NB4 (cell line): Measurements from ENCODE around the gene GDPGP1.
"Not testable (repeated sequence)": the region's sequence is repeated elsewhere in the genome, so short reads cannot be mapped to it uniquely, and the experiment has no call there.

ENCODE experiments used
- DNase-seq: peaks from one replicate; pipeline ENCODE4 v3.0.0; 2010; ENCODE audit warnings: low read depth
- H3K4me3 ChIP-seq: one replicate; pipeline ENCODE4 v1.5.1; 2011; ENCODE audit warnings: mild to moderate bottlenecking, low read depth, low read length, moderate library complexity
- MYC ChIP-seq: IDR thresholded peaks from 2 replicates; pipeline ENCODE4 v1.6.1; 2011; ENCODE audit warnings: low read depth, low read length
- POLR2A ChIP-seq: IDR thresholded peaks from 2 replicates; pipeline ENCODE4 v1.6.1; 2011; ENCODE audit warnings: mild to moderate bottlenecking; ENCODE audit not compliant: insufficient read length; ENCODE audit errors: extremely low read depth
- TF ChIP-seq, protein P1 (sequence below): IDR thresholded peaks from 2 replicates; pipeline ENCODE4 v1.6.1; 2011; ENCODE audit warnings: low read depth, low read length
- TF ChIP-seq, protein P2 (sequence below): IDR thresholded peaks from one replicate; pipeline ENCODE4 v1.5.1; 2012; ENCODE audit warnings: low read depth, low read length

The GDPGP1 gene

DNA sequence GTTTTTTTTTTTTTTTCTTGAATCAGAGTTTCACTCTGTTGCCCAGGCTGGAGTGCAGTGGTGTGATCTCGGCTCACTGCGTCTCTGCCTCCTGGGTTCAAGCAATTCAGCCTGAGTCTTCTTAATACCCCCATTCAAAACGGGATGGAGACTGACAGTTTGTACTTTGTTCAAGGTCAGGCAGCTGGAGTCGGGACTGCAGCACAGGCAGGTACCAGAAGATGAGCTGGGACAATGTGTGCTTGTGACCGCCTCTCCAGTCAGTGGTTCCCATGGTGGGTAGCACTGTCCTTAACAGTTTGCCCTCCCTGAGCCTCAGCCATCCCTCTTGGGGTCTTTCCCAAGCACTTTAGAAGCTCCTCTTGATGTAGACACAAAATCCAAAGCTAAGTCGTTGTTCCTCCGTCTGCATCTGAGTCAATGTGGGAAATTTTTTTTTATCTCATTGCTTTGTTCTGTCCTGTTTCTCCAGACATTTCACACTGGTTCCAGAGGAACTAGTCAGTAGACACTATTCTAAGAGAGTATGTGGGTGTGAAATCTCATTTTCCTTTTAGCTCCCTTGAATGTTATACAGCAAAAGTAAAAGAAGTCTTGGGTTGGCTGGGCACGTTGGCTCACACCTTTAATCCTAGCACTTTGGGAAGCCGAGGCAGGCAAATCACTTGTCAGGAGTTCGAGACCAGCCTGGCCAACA lies 10.1 kb downstream of the GDPGP1 start:
- DNase-seq, result no peak
- TF ChIP-seq MYC (no peak), POLR2A (no peak)
- TF ChIP-seq, protein P1, sequence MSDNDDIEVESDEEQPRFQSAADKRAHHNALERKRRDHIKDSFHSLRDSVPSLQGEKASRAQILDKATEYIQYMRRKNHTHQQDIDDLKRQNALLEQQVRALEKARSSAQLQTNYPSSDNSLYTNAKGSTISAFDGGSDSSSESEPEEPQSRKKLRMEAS, result no peak
- TF ChIP-seq, protein P2, sequence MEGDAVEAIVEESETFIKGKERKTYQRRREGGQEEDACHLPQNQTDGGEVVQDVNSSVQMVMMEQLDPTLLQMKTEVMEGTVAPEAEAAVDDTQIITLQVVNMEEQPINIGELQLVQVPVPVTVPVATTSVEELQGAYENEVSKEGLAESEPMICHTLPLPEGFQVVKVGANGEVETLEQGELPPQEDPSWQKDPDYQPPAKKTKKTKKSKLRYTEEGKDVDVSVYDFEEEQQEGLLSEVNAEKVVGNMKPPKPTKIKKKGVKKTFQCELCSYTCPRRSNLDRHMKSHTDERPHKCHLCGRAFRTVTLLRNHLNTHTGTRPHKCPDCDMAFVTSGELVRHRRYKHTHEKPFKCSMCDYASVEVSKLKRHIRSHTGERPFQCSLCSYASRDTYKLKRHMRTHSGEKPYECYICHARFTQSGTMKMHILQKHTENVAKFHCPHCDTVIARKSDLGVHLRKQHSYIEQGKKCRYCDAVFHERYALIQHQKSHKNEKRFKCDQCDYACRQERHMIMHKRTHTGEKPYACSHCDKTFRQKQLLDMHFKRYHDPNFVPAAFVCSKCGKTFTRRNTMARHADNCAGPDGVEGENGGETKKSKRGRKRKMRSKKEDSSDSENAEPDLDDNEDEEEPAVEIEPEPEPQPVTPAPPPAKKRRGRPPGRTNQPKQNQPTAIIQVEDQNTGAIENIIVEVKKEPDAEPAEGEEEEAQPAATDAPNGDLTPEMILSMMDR, result no peak
- H3K4me3 ChIP-seq, result no peak overlapping the region

DNA sequence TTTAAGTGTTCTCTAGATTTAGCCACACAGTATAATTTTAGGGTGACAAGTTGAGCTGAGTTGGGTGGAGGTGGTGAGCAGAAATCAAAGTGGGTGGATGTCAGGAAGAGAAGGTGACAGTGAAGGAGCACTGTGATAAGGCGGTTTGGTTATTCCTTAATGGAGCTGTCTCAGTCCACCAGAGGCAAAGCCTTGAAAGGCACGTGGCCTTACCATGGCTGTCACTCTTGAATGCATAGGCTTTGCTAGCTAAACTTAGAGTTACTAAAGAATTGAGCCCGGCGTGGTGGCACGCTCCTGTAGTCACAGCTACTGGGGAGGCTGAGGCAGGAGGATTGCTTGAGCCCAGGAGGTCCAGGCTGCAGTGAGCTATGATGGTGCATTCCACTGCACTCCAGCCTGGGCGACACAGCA lies 14.8 kb downstream of the GDPGP1 start:
- TF ChIP-seq MYC, result no peak
- no peak for TF ChIP-seq POLR2A
- TF ChIP-seq, protein P1, result no peak
- TF ChIP-seq, protein P2, result no peak
- no peak overlapping the region for H3K4me3 ChIP-seq
- no peak for DNase-seq

DNA sequence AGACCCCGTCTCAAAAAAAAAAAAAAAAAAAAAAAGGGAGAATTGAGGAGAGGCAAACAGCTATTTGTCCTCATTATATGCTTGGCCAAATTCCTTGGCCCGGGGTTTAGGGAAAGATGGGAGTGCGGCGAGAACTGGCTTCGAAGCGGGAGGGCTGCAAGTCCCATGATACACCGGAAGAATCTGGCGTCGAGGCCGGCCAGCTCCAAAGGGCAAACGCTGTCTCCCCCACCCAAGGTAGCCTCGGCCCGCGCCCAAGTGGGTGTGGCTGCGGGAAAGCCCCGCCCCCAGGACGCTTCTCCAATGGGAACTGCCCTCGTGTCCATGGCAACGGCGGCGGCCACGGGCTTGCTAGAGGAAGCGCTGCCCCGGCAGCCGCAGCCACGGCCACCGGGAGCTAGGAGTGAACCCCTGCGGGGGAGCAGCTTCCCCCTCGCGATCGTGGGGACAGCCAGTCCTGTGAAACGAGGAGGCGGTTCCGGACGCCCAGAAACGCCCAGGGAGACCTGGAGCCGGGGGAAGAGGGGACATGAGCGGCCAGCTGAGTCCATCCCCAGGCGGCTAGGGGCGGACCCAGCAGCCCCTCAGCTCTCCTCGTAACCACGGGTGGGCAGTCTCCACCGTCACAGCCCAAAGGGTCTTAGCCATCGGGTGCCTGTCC lies 15.3 kb downstream of the GDPGP1 start, which contains the start of gene TTLL13:
TTLL13 (plus strand) TSS at position 354 of the 661 bp plus-strand sequence. CDS start 1,075 bp downstream, outside the sequence.
- peak; percentile 87 for DNase-seq
- no peak for TF ChIP-seq POLR2A
- TF ChIP-seq, protein P2, result no peak
- 0 out of 2 replicates have a peak, but pooled peaks have one; percentile 40 for TF ChIP-seq MYC
- TF ChIP-seq, protein P1, result peak; percentile 40; the same call in 1 of the 2 replicates
- peak within 1 kb of the TSS; percentile 49 for H3K4me3 ChIP-seq

DNA sequence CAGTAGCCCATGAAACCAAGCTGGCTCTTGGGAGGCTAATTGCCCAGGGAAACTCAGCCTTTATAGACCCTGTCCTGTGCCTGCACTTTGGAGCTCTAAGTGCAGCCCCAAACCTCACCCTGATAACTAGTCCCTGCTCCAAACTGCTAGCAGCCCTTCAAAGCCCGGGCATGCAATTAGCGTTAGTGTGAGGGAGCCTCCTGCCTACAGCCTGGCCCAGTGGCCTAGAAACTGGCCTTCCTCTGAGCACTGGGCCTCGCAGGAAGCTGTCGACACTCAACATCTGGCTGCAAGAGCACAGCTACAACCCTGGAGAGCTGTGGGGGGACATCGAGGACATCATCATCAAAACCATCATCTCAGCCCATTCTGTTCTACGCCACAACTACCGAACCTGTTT lies 23.8 kb downstream of the GDPGP1 start:
- no peak for DNase-seq
- TF ChIP-seq MYC (no peak), POLR2A (no peak)
- TF ChIP-seq, protein P2, result no peak
- TF ChIP-seq, protein P1, result no peak
- no peak overlapping the region for H3K4me3 ChIP-seq

DNA sequence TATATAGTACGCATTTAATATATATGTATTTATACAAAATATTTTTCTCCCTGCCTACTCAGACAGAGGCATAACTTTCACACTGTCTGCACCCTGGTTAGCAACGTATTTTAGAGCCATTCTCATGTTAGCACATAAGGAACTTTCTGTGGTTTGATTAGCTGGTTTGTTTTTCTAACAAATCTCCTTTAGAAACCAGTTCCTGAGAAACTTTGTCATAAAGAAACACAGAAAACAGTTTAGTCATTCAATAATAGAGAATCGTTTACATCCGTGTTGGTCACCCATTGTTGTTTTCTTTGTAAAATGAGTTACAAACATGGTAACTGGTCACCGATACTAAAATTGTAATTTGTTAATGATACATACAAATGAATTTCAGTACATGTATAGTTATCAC lies 25.5 kb downstream of the GDPGP1 start:
- no peak for DNase-seq
- no peak overlapping the region for H3K4me3 ChIP-seq

DNA sequence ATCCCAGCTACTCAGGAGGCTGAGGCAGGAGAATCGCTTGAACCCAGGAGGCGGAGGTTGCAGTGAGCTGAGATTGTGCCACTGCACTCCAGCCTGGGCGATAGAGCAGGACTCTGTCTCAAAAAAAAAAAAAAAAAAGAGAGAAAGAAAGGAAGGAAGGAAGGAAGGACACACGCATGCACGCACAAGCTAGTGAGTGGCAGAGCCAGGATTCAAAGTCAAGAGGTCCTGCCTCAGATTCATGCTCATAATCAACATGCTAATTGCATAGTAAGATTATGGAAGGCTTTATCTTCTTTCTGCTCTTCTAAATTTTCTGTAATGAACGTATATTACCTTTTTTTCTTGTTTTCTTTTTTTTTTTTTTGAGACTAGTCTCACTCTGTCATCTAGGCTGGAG lies 26.7 kb downstream of the GDPGP1 start:
- not testable (repeated sequence) for H3K4me3 ChIP-seq, DNase-seq

More for the DNA sequence above, 25.5 kb downstream of the GDPGP1 start:
- no peak for TF ChIP-seq POLR2A
- TF ChIP-seq, protein P1, result no peak
- TF ChIP-seq, protein P2, result no peak
